GM18861 (cell line): Measurements from ENCODE around the gene TKFC.
"Not testable (repeated sequence)": the region's sequence is repeated elsewhere in the genome, so short reads cannot be mapped to it uniquely, and the experiment has no call there.

Source experiments
- ATAC-seq: cut with Tn5 transposase; IDR thresholded peaks from one replicate; pipeline ENCODE4 v1.9.1; 2021; ENCODE audit not compliant: unreplicated experiment

Gene TKFC

DNA sequence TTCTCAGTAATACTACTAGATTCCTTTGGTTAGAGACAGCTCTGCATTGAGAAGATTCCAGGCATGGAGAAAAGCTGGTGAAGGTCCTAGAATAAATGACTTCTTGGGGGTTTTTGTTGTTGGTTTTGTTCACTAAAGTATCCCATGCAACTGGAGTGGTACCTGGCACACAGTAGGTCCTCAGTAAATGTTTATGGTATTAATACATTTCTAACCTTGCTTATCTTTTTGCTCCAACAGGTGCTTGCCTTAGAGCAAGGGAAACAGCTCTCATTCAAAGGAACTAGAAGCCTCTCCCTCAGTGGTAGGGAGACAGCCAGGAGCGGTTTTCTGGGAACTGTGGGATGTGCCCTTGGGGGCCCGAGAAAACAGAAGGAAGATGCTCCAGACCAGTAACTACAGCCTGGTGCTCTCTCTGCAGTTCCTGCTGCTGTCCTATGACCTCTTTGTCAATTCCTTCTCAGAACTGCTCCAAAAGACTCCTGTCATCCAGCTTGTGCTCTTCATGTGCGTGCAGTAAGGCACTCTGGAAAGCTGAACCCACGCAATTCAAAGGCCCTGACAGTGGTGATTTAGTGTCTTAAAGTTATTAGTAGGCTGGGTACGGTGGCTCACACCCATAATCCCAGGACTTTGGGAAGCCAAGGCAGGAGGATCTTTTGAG lies 31.1 kb downstream of the TKFC start:
- no peak for ATAC-seq

- ATAC-seq = no peak
These were observed 34.4 kb downstream of the TKFC start for GRCh38 chr11:61367406-61367805.

GRCh38 chr11:61368646-61369045 lies 35.6 kb downstream of the TKFC start:
- ATAC-seq = no peak

DNA sequence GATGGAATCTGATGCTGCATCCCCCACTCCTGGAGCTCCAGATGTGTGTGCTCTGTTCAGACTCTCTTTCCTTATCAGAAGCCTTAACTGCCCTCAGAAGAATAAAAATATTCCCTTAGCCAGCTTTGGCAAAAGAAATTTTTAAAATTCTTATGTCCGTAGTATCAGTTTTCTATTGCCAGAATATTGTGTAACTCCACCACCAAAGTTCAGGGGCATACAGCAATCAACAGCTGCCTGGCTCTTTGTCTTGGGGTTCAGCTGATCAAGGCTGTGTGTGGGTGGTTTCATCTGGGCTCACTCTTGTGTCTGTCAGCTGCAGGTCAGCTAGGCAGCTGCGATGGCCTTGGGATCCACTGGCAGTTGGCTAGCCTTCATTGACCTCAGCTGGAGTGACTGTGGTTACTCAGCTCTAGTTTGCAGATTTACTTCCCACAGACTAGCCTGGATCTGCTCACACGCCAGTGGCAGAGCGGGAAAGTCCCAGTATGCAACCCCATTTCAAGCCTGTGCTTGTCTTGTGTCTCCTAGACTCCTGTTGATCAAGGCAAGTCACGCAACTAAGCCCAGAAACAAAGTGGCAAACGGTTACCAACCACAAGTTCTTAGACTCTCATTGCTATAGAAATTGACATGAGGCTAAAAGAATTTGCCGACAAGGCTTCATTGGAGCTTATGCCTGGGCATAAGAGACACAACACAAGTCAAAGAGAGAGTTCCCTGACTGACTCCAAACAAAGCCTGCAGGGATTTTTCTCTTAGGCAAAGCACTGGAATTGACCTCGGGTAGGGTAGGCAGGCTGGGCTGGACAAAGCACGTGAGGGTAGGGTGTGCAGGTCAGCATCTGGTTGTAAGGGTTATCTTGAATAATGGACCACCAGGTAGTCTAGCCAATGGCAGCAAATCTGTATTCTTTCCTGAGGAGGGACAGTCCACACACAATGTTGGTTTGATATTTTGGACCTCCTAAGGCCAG lies 36.6 kb downstream of the TKFC start:
- ATAC-seq = no peak

DNA sequence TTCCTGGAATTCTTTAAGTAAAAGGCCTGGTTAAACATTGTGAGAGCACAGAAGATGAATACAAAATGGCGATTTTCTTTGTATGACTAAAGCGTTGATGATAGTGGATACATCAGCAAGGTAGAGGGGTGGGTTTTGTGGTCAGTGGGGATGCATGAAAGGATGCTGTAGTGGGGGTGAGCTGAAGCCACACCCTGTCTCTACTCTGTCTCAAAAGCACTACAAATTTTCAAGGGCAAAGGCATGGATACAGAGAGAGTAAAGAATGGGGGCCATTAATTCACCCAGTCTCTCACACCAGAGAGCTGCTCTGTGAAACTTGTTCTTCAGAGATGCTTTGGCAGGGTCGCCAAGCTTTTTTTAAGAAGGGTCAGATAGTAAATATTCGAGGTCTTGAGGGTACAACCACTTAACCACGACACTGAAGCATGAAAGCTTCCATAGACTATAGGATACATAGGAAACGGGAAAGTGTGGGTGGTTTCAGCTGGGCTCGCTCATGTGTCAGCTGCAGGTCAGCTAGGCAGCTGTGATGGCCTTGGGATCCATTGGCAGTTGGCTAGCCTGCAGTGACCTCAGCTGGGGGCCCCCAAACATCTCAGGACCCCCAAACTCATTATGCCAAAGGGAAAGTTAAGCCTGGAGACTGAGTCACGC lies 37.4 kb downstream of the TKFC start:
- ATAC-seq = no peak

DNA sequence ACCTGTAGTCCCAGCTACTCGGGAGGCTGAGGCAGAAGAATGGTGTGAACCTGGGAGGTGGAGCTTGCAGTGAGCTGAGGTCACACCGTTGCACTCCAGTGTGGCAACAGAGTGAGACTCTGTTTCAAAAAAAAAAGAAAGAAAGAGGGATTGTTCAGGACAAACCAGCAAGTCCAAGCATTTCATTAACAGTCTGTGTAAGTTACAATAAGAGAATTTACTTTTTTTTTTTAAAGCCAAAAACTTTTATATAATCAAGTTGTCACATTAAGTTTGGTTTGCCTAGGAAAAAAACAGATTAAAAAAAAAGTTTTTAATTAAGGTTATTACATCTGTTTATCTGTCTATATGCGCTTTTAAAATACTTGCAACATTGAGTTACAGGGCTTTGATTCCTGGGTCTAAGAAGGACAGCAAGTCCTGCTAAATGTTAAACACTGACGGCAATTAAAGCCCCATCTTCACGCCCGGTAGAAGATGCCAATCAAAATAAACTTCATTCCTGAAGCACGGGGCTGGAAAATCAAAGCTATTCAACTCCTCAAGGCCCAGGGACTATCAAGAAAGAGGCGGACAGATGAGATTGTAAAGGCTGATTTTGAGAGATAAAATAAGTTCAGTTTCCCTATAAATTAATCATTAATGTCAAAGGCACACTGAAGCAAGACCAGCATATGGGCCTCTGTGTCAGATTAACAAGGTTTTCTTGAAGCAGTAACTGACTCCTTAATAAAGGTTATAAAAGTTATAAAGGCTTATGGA lies 39.8 kb downstream of the TKFC start:
- no peak for ATAC-seq

GRCh38 chr11:61375761-61376108 lies 42.7 kb downstream of the TKFC start:
- ATAC-seq = no peak

DNA sequence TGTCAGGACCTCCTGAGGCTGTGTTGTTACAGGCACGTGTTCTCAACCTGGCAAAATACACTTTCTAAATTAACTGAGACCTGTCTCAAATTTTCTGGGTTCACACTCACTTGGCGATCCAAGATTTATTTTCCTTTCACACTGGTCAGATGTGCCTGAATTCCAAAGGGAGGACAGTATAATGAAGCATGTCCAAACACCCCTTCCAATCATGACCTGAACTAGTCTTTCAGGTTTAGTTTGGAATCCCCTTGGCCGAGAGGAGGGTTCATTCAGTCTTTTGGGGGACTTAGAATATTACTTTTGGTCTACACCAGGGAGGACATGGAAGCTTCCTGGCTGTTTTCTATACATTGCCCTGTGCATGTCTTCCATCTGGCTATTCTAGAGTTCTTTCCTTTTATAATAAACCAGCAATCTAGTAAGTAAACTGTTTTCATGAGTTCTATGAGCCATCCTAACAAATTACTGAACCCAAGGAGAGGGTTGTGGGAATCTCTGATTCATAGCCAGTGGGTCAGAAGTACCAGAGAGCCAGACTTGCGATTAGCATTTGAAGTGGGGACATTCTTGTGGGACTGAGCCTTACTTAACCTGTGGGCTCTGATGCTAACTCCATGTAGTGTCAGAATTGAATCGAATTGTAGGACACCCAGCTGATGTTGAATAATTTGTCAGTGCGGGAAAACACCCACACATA lies 44.6 kb downstream of the TKFC start:
- no peak for ATAC-seq

- ATAC-seq = no peak
These were observed 45.8 kb downstream of the TKFC start for GRCh38 chr11:61378713-61379313.

GRCh38 chr11:61380884-61381283 lies 47.9 kb downstream of the TKFC start:
- no peak for ATAC-seq

- ATAC-seq = not testable (repeated sequence)
These were observed 50.8 kb downstream of the TKFC start for GRCh38 chr11:61383859-61384258.

DNA sequence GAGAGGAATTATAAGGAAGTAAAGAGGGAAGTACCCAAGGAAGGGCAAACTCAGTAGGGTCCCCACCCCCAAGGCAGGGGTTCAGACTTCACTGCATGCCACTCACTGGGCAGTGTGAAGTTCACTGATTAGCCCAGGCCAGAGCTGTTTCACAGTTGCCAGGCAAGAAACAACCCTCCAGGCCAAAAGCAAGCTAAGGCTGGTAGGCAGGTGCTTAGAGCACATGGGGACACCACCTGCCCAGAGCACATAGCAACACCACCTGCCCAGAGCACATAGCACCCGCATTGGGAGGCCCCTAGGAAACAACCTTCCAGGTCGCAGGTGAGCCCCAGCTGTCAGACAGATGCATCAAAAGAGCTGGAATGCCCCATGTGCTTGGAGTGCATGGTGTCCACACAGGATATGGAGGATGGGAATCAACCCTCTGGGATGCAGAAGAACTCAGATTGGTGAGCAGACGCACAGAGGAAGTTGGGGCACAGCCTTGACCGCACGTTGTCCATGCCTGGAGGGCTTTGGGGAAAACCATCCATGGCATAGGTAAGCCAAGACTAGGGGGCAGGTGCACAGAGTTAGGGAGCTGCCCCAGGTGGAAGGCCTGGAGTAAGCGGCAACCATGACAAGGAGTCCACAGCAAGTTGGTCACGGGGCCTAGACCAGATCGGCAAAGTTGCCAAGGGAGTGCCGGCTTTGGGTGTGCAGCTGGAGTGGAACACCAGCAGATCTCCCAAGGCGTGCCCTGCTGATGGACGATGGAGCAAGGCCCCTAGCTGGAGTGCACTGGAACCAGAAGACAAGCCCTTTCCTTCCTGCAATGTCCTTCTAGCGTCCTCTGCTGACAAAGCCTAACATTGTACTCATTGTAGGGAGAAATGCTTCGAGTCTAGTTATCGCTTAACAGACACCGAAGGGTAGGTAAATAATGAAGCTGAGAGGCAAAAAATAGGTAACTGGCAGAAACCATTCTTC lies 51.5 kb downstream of the TKFC start:
- ATAC-seq = no peak

GRCh38 chr11:61390161-61390560 lies 57.1 kb downstream of the TKFC start:
- no peak for ATAC-seq

DNA sequence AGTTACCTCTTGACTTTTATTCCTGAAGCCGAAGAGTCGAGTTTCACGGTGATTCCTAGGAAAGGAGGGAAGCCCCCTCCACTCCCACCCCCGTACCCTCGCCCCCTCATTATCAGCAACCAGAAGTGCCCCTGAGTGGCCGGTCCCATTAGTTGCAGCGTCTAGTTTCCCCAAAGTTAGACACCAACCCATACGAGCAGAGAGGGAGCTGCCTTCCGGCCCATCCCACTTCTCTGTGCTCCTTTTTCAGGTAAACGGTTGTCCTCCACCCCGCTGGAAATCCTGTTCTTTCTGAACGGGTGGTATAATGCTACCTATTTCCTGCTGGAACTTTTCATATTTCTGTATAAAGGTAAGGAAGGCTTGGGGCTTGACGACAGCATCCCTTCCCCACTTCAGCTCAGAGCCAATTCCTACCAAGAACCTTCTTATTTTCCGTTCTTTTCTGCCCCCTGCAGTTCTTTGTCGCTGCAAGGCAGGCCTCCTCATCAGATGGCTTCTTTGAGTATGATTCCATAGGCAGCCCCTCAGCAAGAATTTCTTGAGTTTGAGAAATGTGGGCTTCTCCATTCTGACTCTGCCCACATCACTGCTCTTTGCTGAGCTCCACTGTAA lies 60.1 kb downstream of the TKFC start:
- ATAC-seq = no peak
